Esophagus squamous epithelium (tissue), 4 donors: ENCODE measurements around the gene ACLY.

Experiments
- POLR2A ChIP-seq, 4 donors: fragments of 450-650 bp; IDR thresholded peaks; one replicate each; pipeline ENCODE4 v1.6.1; 2017; ENCODE audit warnings: antibody characterized with exemption in 4 of 4, mild to moderate bottlenecking in 4 of 4, moderate library complexity in 3 of 4
- TF ChIP-seq, protein P1 (sequence below), 6 experiments: fragments of 450-650 bp in 4 of 6; fragments of 200-600 bp in 2 of 6; sonication (generic) in 2 of 6; IDR thresholded peaks; one replicate each; pipeline ENCODE4 v1.5.1; 2016 to 2019; ENCODE audit warnings: antibody characterized with exemption in 6 of 6, mild to moderate bottlenecking in 4 of 6, moderate library complexity in 4 of 6

GRCh38 chr17:41943492-41943891 lies 24.7 kb upstream of the ACLY start:
- TF ChIP-seq, protein P1, sequence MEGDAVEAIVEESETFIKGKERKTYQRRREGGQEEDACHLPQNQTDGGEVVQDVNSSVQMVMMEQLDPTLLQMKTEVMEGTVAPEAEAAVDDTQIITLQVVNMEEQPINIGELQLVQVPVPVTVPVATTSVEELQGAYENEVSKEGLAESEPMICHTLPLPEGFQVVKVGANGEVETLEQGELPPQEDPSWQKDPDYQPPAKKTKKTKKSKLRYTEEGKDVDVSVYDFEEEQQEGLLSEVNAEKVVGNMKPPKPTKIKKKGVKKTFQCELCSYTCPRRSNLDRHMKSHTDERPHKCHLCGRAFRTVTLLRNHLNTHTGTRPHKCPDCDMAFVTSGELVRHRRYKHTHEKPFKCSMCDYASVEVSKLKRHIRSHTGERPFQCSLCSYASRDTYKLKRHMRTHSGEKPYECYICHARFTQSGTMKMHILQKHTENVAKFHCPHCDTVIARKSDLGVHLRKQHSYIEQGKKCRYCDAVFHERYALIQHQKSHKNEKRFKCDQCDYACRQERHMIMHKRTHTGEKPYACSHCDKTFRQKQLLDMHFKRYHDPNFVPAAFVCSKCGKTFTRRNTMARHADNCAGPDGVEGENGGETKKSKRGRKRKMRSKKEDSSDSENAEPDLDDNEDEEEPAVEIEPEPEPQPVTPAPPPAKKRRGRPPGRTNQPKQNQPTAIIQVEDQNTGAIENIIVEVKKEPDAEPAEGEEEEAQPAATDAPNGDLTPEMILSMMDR (IDR thresholded peaks at IDR 0.05), result no peak
- TF ChIP-seq POLR2A (IDR thresholded peaks at IDR 0.05), result no peak
